GM18519 (cell line): Measurements from ENCODE around the gene PCED1B.
"Not testable (repeated sequence)": the region's sequence is repeated elsewhere in the genome, so short reads cannot be mapped to it uniquely, and the experiment has no call there.

ENCODE experiments used
- ATAC-seq: cut with Tn5 transposase; IDR thresholded peaks from one replicate; pipeline ENCODE4 v1.9.1; 2021; ENCODE audit warnings: mild to moderate bottlenecking, moderate library complexity; ENCODE audit not compliant: unreplicated experiment, low FRiP score

PCED1B gene, protein sequence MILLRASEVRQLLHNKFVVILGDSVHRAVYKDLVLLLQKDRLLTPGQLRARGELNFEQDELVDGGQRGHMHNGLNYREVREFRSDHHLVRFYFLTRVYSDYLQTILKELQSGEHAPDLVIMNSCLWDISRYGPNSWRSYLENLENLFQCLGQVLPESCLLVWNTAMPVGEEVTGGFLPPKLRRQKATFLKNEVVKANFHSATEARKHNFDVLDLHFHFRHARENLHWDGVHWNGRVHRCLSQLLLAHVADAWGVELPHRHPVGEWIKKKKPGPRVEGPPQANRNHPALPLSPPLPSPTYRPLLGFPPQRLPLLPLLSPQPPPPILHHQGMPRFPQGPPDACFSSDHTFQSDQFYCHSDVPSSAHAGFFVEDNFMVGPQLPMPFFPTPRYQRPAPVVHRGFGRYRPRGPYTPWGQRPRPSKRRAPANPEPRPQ

DNA sequence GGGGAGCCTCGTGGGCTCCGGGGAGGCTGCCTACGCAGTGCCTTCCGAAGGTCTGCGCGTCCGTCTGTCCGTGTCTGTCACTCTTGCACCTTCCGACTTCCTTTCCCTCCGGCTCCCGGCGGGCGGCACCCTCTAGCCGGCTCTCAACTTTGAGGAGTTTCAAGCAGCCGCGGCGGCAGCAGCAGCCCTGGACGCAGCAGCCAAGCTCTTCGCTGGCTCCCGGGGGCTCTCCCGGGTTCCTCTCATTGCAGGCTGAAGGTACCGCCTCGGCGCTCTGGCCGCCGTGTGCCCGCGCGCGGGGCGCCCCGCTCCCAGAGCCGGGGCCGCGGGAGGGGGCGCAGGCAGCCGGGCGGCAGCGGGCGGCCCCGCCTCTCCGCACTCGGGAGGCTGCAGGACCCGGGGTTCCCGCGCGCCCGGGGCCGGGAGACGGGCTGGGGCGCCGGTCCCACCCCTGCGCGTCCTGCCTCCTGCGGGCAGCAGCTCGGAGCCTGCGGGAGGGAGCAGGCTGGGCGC lies at the start of gene PCED1B, which contains the start of gene AMIGO2:
PCED1B (plus strand) TSS at position 154 of the 513 bp plus-strand sequence. CDS start 155,443 bp downstream, outside the sequence.
AMIGO2 (minus strand) TSS at position 492 of the 513 bp plus-strand sequence. CDS start 957 bp downstream, outside the sequence.
- no peak for ATAC-seq

DNA sequence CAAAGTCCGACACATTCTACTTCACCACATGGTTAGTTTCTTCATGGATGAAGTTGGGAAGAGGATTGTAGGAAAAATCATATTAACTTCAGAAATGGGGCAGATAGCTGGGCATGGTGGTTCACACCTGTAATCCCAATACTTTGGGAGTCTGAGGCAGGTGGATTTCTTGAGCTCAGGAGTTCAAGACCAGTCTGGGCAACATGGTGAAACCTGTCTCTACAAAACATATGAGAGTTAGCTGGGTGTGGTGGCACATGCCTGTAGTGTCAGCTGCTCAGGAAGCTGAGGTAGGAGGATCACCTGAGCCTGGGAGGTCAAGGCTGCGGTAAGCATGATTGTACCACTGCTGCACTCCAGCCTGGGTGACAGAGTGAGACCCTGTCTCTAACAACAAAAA lies 49.5 kb upstream of the PCED1B start:
- ATAC-seq, result no peak

DNA sequence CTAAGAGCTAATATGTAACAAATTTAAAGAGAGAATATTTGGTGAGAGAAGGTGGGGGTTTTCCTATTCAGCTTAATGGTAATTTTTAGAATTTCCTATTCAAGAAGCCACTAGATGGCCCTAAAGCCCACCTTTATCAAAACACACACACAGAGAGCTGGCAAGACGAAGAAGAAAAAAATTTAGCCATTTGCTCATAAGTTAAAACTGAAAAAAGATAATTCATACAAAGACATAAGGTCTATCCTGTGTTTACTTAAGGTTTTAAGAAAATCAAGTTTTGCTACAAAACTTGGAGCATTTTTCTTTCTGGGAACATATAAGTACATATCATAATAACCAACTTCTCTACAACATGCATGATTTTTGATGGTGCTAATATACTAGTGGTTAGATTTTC lies 46.8 kb upstream of the PCED1B start:
- ATAC-seq, result no peak

DNA sequence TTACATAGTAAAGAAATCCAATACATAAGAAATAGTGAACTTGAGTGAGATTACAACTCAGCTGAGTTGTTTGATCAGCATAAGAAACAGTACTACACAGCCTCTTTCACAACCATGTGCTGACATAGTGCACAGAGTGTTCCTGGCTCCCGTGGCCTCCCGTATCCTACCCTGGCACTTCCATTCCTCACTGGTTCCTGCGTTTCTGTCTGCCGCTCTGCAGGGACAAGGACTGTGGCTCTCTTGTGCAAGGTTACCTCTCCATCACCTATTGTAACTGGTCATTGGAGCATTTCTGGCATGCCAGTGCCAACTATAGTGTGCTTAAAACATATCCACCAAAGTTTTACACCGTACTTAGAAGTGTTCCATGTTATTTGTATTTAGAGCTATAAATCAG lies 46.3 kb upstream of the PCED1B start:
- ATAC-seq, result no peak

DNA sequence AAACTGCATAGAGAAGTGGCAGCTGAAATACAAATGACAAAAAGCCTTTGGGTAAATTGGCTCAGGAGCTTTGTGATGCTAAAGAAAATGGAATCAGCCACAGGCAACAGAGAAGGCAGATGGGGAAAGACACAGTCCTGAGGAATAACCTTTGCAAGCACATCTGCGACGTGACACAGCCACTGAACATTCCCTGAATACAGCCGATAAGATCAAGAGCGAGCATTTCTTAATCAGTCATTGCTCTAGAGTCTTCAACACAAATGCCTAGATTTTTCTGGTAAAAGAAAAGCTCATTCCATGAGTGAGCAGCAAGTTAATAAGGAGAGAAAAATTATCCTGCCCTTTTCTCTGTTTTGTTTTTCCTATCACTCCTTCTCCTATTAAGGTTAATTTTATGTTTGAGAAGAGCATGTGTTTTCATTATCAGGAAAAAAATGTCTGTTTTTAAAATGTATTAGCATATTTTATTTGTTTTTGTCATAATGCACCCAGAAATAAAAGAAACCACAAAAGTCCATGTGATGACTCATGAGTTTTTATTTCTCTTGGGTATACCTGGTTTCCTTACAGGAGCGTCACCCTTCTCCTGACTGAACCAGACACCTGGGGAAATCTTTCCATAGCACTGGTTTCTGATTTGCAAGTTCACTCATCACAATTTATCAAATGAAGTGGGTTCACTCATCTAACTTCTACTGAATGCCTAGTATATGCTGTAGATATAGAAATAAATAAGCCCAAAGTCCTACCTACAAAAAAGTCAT lies 45.4 kb upstream of the PCED1B start:
- no peak for ATAC-seq

DNA sequence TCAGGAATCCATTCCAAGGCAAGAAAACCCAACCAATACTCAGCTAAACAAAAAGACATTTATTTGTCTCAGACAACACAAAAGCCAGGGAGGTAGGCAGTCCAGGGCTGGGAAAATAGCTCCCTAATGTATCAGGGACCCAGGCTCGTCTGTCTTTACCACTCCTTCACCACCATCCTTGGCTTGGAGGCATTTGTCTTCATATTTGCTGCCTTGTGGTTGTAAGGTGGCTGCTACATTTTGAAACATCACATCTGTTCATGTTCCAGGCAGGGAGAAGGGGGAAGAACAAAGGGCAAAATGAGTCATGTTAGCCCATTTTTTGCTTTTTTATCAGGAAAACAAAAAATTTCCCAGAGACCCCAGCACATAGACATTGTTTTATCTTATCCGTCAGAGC lies 44.8 kb upstream of the PCED1B start:
- ATAC-seq, result no peak

DNA sequence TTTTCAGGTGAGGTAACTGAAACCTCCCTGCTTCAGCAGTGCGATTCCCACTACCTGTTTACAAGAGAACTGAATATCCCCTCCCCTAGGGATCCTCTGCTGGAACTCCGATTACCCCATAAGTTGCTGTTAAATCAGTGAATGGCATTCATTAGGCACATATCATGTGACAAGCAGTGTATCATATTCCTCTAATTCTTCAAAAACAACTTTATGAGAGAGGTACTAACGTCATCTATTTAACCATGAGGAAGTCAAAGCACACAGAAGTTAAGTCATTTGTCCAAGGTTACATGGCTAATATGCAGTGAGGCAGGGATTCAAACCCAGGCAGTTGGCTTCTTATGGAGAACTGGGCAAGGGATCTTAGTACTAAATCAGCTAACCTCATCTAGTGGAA lies 43.9 kb upstream of the PCED1B start:
- no peak for ATAC-seq

DNA sequence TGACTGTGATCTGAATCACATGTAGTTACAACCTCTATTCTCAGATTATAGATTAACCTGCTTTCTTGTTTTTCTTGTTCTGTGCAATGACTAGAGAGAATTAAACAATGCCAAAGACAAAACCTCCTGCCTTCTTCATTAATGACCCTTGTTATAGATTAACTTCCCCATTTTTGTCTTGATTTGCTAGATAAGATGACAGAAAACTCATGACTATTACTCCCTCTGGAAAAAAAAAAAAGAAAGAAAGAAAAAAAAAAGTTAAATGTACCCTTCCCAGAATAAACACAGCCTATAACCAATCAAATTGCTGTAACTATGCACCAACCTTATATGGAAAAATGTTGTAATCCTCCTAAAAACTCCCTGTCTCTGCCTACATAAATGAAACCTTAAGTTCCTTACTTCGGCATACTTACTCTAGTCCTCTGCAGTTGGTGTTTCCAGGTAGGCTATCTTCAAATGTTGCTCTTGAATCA lies 41.1 kb upstream of the PCED1B start:
- ATAC-seq, result no peak

DNA sequence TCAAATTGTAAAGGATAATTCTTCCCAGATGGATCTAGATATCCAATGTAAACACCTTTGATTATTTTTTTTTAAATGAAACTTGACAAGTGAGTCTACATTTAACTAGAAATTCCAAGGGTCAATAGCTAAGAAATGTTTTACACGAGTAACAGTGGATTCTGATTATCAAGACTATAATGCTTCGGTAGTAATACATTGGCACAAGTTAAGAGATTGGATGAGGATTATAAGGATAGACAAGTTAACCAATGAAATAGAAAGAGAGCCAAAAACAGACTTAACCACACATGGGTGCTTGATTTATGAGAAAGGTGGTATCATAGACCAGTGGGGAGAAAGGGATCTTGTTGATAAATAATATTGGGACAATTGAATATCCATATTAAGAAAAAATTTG lies 40.3 kb upstream of the PCED1B start:
- no peak for ATAC-seq

DNA sequence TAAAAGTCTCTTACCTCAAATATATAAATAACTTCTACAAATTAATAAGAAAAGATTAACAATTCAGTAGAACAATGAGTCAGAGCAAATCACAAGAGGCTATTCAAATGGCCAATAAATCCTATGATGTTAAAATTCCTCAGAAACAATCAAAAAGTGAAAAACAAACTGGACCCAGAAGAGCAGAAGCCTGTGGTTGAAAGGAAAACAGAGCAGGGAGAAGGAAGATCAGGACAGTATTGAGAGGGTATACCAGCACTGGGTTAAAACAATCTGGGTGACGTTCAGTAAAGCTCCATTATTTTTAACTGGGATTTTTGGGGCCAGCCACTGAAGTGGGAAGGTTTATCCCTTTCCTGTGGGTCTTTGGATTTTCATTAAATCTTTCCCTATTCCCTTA lies 39.7 kb upstream of the PCED1B start:
- no peak for ATAC-seq

DNA sequence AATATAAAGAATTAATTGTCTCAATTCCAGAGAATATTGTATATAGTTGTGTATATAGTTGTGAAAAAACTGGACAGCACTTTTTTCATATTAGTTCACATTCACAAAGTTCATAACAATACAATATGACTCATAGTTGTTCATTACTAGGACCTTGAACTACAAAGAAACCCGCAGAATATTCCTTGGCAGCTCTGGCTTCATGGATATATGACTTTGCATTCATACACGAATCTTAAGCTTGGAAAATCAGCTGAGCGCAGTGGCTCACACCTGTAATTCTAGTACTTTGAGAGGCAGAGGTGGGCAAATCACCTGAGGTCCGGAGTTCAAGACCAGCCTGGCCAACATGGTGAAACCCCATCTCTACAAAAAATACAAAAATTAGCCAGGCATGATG lies 38.1 kb upstream of the PCED1B start:
- ATAC-seq, result no peak

DNA sequence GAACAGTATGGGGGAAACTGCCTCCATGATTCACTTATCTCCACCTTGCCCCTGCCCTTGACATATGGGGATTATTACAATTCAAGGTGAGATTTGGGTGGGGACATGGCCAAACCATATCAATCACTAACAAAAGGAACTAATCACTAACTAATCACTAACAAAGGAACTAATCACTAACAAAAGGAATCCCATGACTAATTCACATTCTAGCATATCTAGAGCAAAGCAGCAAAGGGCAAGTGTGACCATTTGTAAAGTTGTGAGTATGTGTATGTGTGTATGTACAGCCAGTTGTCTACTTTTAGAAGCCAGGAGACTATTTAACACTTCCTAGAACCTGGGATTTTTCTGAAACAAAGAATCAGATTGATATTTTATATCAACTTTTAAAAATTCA lies 30.9 kb upstream of the PCED1B start:
- no peak for ATAC-seq

DNA sequence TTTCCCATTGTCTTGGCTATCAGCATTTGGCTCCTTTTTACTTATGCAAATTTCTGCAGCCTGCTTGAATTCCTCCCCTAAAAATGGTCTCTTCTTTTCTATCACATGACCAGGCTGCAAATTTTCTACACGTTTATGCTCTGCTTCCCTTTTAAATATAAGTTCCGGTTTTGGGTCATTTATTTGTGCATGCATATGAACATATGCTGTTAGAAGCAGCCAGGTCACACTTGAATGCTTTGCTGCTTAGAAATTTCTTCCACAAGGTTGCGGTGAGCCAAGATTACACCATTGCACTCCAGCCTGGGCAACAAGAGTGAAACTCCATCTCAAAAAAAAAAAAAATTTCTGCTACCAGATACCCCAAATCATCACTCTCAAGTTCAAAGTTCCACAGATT lies 28.1 kb upstream of the PCED1B start:
- not testable (repeated sequence) for ATAC-seq

DNA sequence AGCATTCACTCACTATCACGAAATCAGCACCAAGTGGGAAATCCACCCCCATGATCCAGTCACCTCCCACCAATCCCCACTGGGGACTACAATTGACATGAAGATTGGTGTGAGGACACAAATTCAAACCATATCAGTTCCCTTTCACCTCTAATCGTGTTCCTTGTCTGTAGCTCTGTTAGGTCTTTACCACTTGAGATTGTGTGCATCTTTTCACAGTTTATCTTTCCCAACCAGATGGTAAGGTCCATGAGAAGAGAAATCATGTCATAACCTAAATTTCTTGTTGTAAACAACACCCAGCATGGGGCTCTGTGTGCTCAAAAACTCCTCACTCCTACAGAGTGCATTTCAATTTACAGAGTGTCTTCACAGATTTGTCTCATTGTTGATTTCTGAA lies 27.1 kb upstream of the PCED1B start:
- no peak for ATAC-seq

DNA sequence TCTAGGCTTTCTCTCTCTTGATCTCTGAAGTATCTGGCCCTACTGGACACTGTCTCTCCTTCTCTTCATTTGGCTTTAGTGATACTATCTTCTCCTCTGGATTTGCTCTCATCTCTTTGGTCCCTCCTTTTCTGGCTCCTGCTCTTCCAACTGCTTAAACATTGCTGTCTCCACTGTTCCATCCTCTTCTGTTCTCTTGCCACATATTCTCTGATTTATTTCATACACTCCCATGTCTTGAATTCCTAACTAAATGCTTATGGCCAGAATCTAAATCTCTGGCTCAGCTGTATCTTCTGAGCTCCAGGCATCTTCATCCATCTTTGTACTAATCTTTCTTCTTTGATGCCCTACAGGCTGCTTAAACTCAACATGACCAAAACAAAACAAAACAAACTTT lies 25.5 kb upstream of the PCED1B start:
- ATAC-seq, result no peak

DNA sequence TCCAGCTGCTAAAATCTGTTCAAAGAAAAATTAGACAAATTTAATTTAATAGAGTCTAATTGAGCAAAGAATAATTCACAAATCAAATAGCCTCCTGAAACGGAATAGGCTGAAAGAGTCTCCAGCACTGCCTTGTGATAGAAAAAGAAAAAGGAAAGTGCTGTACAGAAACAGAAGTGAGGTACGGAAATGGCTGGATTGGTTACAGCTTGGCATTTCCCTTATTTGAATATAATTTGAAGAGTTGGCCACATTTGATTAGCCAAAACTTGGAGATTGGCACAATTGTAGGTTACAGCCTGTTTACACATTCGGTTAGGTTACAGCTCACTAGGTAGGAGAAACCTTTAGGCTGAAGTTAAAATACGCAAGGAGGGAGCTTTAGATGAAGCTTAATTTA lies 24.8 kb upstream of the PCED1B start:
- no peak for ATAC-seq

DNA sequence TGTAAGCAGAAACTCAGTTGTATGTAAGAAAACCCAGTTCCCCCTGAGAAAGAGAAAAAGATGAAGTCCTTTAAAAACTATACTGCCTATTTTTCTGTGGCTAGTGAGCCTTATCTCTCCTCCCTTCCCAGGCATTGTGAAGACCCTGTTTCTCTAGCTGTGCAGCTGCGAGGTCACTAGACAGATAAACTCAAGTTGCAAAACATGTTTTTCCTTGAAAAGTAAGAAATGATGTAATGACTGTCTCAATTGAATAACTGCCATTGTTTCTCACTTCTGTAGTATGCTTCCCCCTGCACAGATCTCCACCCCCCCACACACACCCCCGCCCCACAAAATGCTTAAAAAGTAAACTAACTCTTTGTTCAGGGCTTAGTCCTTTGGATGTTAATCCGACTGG lies 23.6 kb upstream of the PCED1B start:
- ATAC-seq, result not testable (repeated sequence)

DNA sequence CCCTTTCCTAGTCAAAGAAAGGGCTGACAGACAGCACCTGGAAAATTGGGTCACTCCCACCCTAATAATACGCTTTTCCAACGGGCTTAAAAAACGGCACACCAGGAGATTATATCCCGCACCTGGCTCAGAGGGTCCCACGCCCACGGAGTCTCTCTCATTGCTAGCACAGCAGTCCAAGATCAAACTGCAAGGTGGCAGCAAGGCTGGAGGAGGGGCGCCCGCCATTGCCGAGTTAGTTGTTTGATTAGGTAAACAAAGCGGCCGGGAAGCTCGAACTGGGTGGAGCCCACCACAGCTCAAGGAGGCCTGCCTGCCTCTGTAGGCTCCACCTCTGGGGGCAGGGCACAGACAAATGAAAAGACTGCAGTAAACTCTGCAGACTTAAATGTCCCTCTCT lies 22.5 kb upstream of the PCED1B start:
- not testable (repeated sequence) for ATAC-seq

DNA sequence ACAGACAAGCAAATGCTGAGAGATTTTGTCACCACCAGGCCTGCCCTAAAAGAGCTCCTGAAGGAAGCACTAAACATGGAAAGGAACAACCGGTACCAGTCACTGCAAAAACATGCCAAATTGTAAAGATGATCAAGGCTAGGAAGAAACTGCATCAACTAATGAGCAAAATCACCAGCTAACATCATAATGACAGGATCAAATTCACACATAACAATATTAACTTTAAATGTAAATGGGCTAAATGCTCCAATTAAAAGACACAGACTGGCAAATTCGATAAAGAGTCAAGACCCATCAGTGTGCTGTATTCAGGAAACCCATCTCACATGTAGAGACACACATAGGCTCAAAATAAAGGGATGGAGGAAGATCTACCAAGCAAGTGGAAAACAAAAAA lies 20.8 kb upstream of the PCED1B start:
- ATAC-seq, result not testable (repeated sequence)

DNA sequence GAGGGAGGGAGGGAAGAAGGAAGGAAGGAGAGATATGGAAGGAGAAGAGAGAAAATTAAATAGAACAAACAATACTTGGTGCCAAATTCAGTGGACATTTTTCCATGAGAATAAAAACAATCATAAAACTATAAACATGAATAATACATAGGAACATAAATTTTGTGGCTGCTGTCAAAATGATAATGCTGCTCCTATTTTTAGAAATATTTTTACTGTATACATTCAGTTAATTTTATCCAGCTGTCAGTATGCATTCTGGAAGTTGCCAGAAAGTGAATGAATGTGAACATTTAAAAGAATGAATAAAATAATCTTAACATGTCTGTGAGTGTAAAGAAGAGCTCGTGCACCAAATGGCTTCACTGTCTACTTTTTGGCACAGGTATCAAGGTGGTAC lies 13.9 kb upstream of the PCED1B start:
- no peak for ATAC-seq

DNA sequence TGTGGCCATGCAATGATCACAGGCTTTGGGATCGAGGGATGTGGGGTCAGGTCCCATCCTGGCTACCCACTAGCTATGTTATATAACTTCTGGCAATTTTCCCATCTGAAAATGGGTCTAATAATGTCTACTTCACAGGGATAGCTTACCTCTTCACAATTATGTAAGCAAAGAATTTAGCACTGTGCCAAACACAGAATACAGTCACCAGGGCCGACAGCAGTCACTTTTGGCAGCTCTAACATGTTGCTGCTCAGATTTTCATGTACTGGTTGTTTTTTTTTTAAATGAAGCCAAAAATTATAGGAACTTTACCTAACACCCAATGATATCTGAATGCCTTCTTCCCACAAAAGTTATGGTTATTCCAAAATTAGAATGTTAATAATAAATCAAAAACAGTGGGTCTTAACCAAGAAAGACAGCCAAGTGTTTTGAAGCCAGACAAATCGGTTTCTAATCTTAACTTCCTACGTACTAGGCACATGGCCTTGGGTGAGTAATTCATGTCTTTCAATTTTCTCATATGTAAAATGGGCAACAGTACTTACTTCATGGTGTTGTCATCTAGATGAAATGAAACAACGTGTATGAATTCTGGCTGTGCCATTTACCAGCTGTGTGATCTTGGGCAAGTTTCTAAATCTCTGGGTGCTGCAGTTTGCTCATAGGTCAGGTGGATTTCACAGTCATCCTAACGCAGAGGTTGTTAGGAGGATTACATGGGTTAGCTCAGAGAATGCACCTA lies 13.0 kb upstream of the PCED1B start:
- no peak for ATAC-seq
